H1 (cell line): ENCODE results near the gene PRSS50.

ENCODE experiments used
- BRCA1 ChIP-seq: IDR thresholded peaks from 2 replicates; pipeline ENCODE4 v1.6.1; 2012; ENCODE audit warnings: low read depth, low read length, improper control_type of control experiment
- CEBPB ChIP-seq: IDR thresholded peaks from 2 replicates; pipeline ENCODE4 v1.6.1; 2012; ENCODE audit warnings: low read depth, low read length
- CHD1 ChIP-seq: IDR thresholded peaks from 2 replicates; pipeline ENCODE4 v1.6.1; 2012; ENCODE audit warnings: low read depth, low read length, improper control_type of control experiment
- EZH2 ChIP-seq: fragments of 200-600 bp; sonication (generic); IDR thresholded peaks from 2 replicates; pipeline ENCODE4 v1.7.1; 2012; ENCODE audit warnings: low read depth, mild to moderate bottlenecking, moderate library complexity, low read length, inconsistent platforms; ENCODE audit not compliant: severe bottlenecking
- HDAC6 ChIP-seq: IDR thresholded peaks from one replicate; pipeline ENCODE4 v1.7.1; 2012; ENCODE audit warnings: low read depth, mild to moderate bottlenecking, inconsistent platforms, low read length, moderate library complexity
- JUND ChIP-seq: IDR thresholded peaks from 2 replicates; pipeline ENCODE4 v1.6.1; 2011; ENCODE audit warnings: mild to moderate bottlenecking, improper control_type of control experiment, low read length
- KDM1A ChIP-seq: fragments of 200-600, 300-600 bp; sonication (generic); IDR thresholded peaks from 2 replicates; pipeline ENCODE4 v1.7.1; 2016; ENCODE audit warnings: mild to moderate bottlenecking, low read length, borderline replicate concordance
- KDM4A ChIP-seq: IDR thresholded peaks from one replicate; pipeline ENCODE4 v1.7.1; 2012; ENCODE audit warnings: low read depth, mild to moderate bottlenecking, moderate library complexity, low read length, inconsistent platforms; ENCODE audit not compliant: severe bottlenecking
- KDM5A ChIP-seq: fragments of 200-600 bp; IDR thresholded peaks from 2 replicates; pipeline ENCODE4 v1.7.1; 2012; ENCODE audit warnings: mild to moderate bottlenecking, low read length, inconsistent platforms, mixed read lengths
- POLR2A ChIP-seq, 2 experiments: IDR thresholded peaks; 1 replicate in 1 of 2; 2 replicates in 1 of 2; pipeline ENCODE4 v1.6.1; 2011; ENCODE audit warnings: low read depth in 2 of 2, low read length in 2 of 2, mild to moderate bottlenecking in 2 of 2; ENCODE audit errors: control extremely low read depth in 1 of 2
- RAD21 ChIP-seq, 2 experiments: IDR thresholded peaks in 1 of 2; conservative IDR thresholded peaks in 1 of 2; 2 replicates each; pipeline ENCODE4 v1.6.1; 2011; ENCODE audit warnings: low read depth in 2 of 2, low read length in 2 of 2, improper control_type of control experiment in 1 of 2, inconsistent platforms in 1 of 2, mild to moderate bottlenecking in 1 of 2, moderate library complexity in 1 of 2
- RXRA ChIP-seq: IDR thresholded peaks from 2 replicates; pipeline ENCODE4 v1.6.1; 2011; ENCODE audit warnings: low read depth, mild to moderate bottlenecking, low read length, moderate library complexity; ENCODE audit not compliant: insufficient read depth
- TCF12 ChIP-seq: IDR thresholded peaks from 2 replicates; pipeline ENCODE4 v1.6.1; 2011; ENCODE audit warnings: low read depth, mild to moderate bottlenecking, low read length
- TF ChIP-seq, protein P1 (sequence below), 3 experiments: IDR thresholded peaks; 1 replicate in 2 of 3; 2 replicates in 1 of 3; pipeline versions ENCODE4 v1.5.1 to v1.6.1; 2011; ENCODE audit warnings: low read length in 3 of 3, mild to moderate bottlenecking in 3 of 3, inconsistent platforms in 2 of 3, low read depth in 1 of 3, moderate library complexity in 1 of 3; ENCODE audit not compliant: insufficient read depth in 1 of 3; ENCODE audit errors: control extremely low read depth in 1 of 3

DNA sequence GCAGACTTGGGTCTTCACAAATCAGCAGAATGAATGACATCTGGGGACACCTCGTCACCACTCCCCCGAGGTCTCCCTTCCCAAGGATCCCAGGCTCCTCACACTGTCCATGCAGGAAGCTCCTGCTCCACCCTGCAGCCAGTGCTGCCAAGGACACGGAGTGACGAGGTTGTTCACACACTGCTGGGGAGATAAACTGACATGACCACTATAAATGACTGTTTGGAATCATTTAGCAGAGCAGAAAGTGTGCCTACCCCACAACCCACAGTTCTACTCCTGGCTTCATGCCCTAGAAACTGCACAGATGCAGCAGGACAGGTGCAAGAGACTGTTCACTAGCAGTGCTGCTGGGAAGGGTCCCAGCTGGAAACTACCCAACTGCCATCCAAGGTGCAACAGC, 19.7 kb upstream of the PRSS50 start:
- TF ChIP-seq BRCA1 (no peak), CEBPB (no peak), TCF12 (no peak), RAD21 (IDR thresholded peaks at IDR 0.05 in 1 of 2, conservative IDR thresholded peaks at IDR 0.05 in 1 of 2; ENCODE audit: low read depth in 2 of 2, low read length in 2 of 2) (no peak), POLR2A (IDR thresholded peaks at IDR 0.05; ENCODE audit: control extremely low read depth in 1 of 2, low read depth in 2 of 2, low read length in 2 of 2) (no peak), KDM5A (no peak), JUND (no peak), KDM4A (no peak), RXRA (no peak), CHD1 (no peak), KDM1A (no peak), EZH2 (no peak), HDAC6 (no peak)
- TF ChIP-seq, protein P1, sequence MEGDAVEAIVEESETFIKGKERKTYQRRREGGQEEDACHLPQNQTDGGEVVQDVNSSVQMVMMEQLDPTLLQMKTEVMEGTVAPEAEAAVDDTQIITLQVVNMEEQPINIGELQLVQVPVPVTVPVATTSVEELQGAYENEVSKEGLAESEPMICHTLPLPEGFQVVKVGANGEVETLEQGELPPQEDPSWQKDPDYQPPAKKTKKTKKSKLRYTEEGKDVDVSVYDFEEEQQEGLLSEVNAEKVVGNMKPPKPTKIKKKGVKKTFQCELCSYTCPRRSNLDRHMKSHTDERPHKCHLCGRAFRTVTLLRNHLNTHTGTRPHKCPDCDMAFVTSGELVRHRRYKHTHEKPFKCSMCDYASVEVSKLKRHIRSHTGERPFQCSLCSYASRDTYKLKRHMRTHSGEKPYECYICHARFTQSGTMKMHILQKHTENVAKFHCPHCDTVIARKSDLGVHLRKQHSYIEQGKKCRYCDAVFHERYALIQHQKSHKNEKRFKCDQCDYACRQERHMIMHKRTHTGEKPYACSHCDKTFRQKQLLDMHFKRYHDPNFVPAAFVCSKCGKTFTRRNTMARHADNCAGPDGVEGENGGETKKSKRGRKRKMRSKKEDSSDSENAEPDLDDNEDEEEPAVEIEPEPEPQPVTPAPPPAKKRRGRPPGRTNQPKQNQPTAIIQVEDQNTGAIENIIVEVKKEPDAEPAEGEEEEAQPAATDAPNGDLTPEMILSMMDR (IDR thresholded peaks at IDR 0.05; ENCODE audit: control extremely low read depth in 1 of 3, insufficient read depth in 1 of 3, low read depth in 1 of 3, low read length in 3 of 3): no peak
